Naive thymus-derived CD4-positive, alpha-beta T cell (primary cell): ENCODE results near the gene MYO19. TPM values are rescaled to one million over a fixed set of nuclear protein-coding genes. Genes with fewer than 3 reads are reported as not detected.
A peak's percentile ranks its signal among the peaks of the same experiment; 100 is the strongest.

Experiments
- ATAC-seq: fragments of 150-1000 bp; cut with Tn5 transposase; 2 replicates; pipeline ENCODE4 v1.10.0; 2021; ENCODE audit warnings: mild to moderate bottlenecking, moderate library complexity
- CTCF ChIA-PET: fragments of 350-600 bp; sonication (Branson Sonifier 250); formaldehyde crosslinking; loops from one replicate; lab custom pipeline; 2021; ENCODE audit warnings: antibody characterized with exemption; lab: Charles Lee
- POLR2A ChIA-PET: fragments of 350-600 bp; sonication (Branson Sonifier 250); formaldehyde crosslinking; loops from one replicate; lab custom pipeline; 2021; ENCODE audit warnings: antibody characterized with exemption, inconsistent platforms; lab: Charles Lee
- DNase-seq, 9 donors: peaks; one replicate each; pipeline versions ENCODE4 v3.0.0 to v3.0.0-alpha.2; 2020 to 2022; ENCODE audit warnings: mixed read lengths in 1 of 9
- H3K27ac ChIP-seq: one replicate; pipeline ENCODE4 v1.7.0; 2013; ENCODE audit warnings: mild to moderate bottlenecking, low read depth, low read length, moderate library complexity
- H3K27me3 ChIP-seq, 2 donors: one replicate each; pipeline ENCODE4 v1.7.0; 2013; ENCODE audit warnings: low read length in 2 of 2, mild to moderate bottlenecking in 2 of 2, moderate library complexity in 2 of 2; ENCODE audit not compliant: control insufficient read depth in 2 of 2, insufficient read depth in 2 of 2
- H3K36me3 ChIP-seq, 3 experiments: 1 replicate in 2 of 3; 2 replicates in 1 of 3; pipeline ENCODE4 v1.7.0; 2013; ENCODE audit warnings: low read length in 3 of 3, mild to moderate bottlenecking in 3 of 3, moderate library complexity in 1 of 3; ENCODE audit not compliant: insufficient read depth in 3 of 3, control insufficient read depth in 2 of 3
- H3K4me1 ChIP-seq, 2 donors: one replicate each; pipeline ENCODE4 v1.7.0; 2013; ENCODE audit warnings: low read length in 2 of 2, mild to moderate bottlenecking in 2 of 2, moderate library complexity in 1 of 2; ENCODE audit not compliant: control insufficient read depth in 2 of 2, insufficient read depth in 2 of 2
- H3K4me3 ChIP-seq: 2 replicates; pipeline ENCODE4 v1.7.0; 2013; ENCODE audit warnings: mild to moderate bottlenecking, low read length
- H3K9me3 ChIP-seq, 3 experiments: 1 replicate in 2 of 3; 2 replicates in 1 of 3; pipeline ENCODE4 v1.7.0; 2013; ENCODE audit warnings: low read length in 3 of 3; ENCODE audit not compliant: control insufficient read depth in 2 of 3
- H3K27ac Mint-ChIP-seq, 9 donors: one replicate each; pipeline ENCODE4 v1.8.0; 2020 to 2022; ENCODE audit warnings: mixed read lengths in 9 of 9, mild to moderate bottlenecking in 8 of 9, moderate library complexity in 5 of 9, inconsistent platforms in 2 of 9
- H3K27me3 Mint-ChIP-seq, 5 donors: one replicate each; pipeline ENCODE4 v1.8.0; 2021 to 2022; ENCODE audit warnings: mixed read lengths in 5 of 5, mild to moderate bottlenecking in 1 of 5
- H3K36me3 Mint-ChIP-seq, 5 donors: one replicate each; pipeline ENCODE4 v1.8.0; 2020 to 2022; ENCODE audit warnings: mixed read lengths in 5 of 5, mild to moderate bottlenecking in 3 of 5, inconsistent platforms in 1 of 5
- H3K4me1 Mint-ChIP-seq, 7 donors: one replicate each; pipeline ENCODE4 v1.8.0; 2020 to 2022; ENCODE audit warnings: mixed read lengths in 7 of 7, mild to moderate bottlenecking in 3 of 7, inconsistent platforms in 1 of 7
- H3K4me3 Mint-ChIP-seq, 10 donors: one replicate each; pipeline ENCODE4 v1.8.0; 2020 to 2022; ENCODE audit warnings: mild to moderate bottlenecking in 10 of 10, mixed read lengths in 10 of 10, moderate library complexity in 6 of 10, inconsistent platforms in 2 of 10
- H3K9me3 Mint-ChIP-seq, 11 donors: one replicate each; pipeline ENCODE4 v1.8.0; 2020 to 2022; ENCODE audit warnings: mixed read lengths in 11 of 11, mild to moderate bottlenecking in 4 of 11, inconsistent platforms in 1 of 11, moderate library complexity in 1 of 11
- intact Hi-C, 2 donors: fragments of 100-400 bp; cut with micrococcal nuclease; formaldehyde crosslinking; loops; one replicate each; pipeline ENCODE4 v1.15.1; 2023
- polyA plus RNA-seq, 2 donors: library from polyadenylated mRNA; unstranded; fragments of 300-500 nt; fragmentation: Illumina TruSeq; gene quantifications; one replicate each; pipeline ENCODE4 v1.2.3, GENCODE V29; 2021
- total RNA-seq, 6 experiments: library from RNA in 5 of 6; stranded (reverse) in 5 of 6; gene quantifications; 1 replicate in 5 of 6; 2 replicates in 1 of 6; pipeline ENCODE4 v1.2.3 and lab custom pipeline; 2021 to 2026

The MYO19 gene
- total and polyA plus RNA-seq, 7 experiments from 2014 or later, result 4.9 to 114 (median 67.9) TPM

DNA sequence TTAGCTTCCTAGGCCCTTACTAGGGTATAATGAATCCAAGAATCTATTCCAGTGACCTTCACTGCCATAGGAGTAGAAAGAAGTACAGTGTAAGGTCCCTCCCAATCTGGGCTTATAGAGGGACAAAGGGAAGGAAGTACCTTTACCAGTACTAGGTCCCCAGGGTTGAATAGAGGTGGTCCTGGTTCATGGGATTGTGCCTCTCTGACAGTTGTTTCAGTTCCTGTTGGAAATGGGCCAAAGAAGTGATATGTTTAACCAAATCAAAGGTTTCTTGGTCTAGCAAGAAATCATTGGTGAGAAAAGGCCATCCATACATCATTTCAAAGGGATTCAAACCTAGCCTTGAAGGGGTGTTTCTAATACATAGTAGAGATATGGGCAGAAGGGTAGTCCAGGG, 64.2 kb downstream of the MYO19 start:
- Mint-ChIP-seq H3K27ac (no peak overlapping the region), H3K27me3 (peaks cover 31 to 37% (median 34%) of the 10 kb centered on the region in 5 donors), H3K9me3 (peaks cover 0 to 1% (median 0%) of the 10 kb centered on the region in 11 donors), H3K4me3 (no peak overlapping the region), H3K36me3 (peaks cover 0 to 3% (median 0%) of the 10 kb centered on the region in 5 donors), H3K4me1 (no peaks in the 10 kb centered on the region)
- intact Hi-C loops, result no loop called here
- Histone ChIP-seq H3K9me3 (no peaks in the 10 kb centered on the region), H3K36me3 (no peaks in the 10 kb centered on the region), H3K4me3 (no peak overlapping the region), H3K27ac (no peak overlapping the region), H3K27me3 (no peaks in the 10 kb centered on the region), H3K4me1 (no peaks in the 10 kb centered on the region)
- ChIA-PET POLR2A (no interaction called here), CTCF (no interaction called here)
- no peak for ATAC-seq
- no peak for DNase-seq

DNA sequence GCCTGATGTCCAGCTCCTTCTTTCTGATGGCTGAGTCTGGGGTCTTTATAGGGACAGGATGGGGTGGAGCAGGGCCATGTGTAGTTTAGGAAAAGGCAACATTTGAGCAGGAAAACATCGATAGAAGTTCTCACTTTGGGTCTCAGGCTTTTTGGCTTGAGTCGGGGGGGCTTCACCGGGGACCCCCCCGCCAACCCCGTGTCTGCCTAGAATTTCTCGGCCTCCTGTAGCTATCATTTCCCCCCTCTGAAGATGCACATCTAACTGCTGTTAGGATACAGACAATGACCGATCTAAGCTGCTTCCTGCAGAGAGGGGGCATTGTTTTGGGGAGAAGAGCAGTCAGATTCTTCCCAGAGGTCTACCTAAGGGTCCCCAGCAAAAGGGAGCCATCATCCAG, 64.9 kb downstream of the MYO19 start:
- POLR2A ChIA-PET, result no interaction called here
- Histone ChIP-seq H3K27ac (no peak overlapping the region), H3K9me3 (no peaks in the 10 kb centered on the region), H3K4me3 (no peak overlapping the region), H3K4me1 (no peaks in the 10 kb centered on the region), H3K27me3 (no peaks in the 10 kb centered on the region), H3K36me3 (no peaks in the 10 kb centered on the region)
- Mint-ChIP-seq H3K27me3 (peaks cover 33 to 44% (median 40%) of the 10 kb centered on the region in 5 donors), H3K4me1 (no peaks in the 10 kb centered on the region), H3K36me3 (peaks cover 0 to 5% (median 0%) of the 10 kb centered on the region in 5 donors), H3K4me3 (no peak overlapping the region), H3K9me3 (peaks cover 0 to 1% (median 0%) of the 10 kb centered on the region in 11 donors), H3K27ac (no peak overlapping the region)
- no peak for ATAC-seq
- DNase-seq, result no peak
- intact Hi-C loops, result no loop called here
- CTCF ChIA-PET, result no interaction called here

DNA sequence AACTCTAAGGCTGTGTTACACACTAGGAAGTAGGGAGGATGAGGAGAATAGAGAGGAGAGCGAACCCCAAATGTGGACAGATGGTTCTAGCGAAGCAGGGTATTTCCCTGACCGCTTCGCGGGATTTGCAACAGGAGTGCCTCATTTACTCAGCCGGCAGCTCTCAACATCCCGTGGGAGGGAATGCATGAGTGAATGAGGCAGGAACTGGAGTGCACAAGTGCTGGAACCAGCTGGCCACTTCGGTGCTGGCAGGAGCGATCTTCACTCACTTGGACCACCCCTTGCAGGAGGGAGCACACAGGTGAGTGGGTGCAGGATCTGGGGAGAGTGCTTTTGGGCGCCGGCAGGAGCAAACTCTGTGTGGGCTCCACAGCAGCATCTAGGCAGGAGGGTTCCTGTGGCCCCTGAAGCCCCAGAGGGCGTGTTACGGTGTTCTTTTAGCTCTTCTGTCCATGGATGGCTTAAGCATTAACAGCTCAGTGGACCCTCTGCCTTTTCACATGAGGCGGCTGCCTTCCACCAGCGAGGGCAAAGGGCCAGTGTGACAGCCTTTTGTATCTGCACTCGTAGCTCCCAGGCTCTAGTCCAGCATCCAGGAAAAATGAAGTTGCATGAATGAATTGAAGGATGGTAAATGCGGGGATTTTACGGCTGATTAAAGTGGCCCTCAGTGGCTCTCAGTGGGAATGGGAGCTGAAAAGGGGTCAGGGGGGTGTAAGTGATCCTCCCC, 65.6 kb downstream of the MYO19 start:
- peaks cover 0 to 5% (median 0%) of the 10 kb centered on the region in 5 donors for H3K36me3 Mint-ChIP-seq
- CTCF ChIA-PET, result no interaction called here

GRCh38 chr17:36464765-36465088, 69.9 kb downstream of the MYO19 start:
- CTCF ChIA-PET, result no interaction called here
- POLR2A ChIA-PET, result no interaction called here
- Histone ChIP-seq H3K36me3 (no peaks in the 10 kb centered on the region), H3K27me3 (peaks cover 0 to 4% of the 10 kb centered on the region in 2 donors), H3K4me3 (no peak overlapping the region), H3K9me3 (no peaks in the 10 kb centered on the region), H3K4me1 (no peaks in the 10 kb centered on the region), H3K27ac (no peak overlapping the region)
- Mint-ChIP-seq H3K4me1 (no peaks in the 10 kb centered on the region), H3K36me3 (peaks cover 0 to 5% (median 0%) of the 10 kb centered on the region in 5 donors), H3K27me3 (peaks cover 44 to 76% (median 67%) of the 10 kb centered on the region in 5 donors), H3K4me3 (no peak overlapping the region), H3K9me3 (peaks cover 0 to 4% (median 0%) of the 10 kb centered on the region in 11 donors), H3K27ac (no peak overlapping the region)
- DNase-seq (no peak), ATAC-seq (no peak)
- intact Hi-C loops, result no loop called here

More for the DNA sequence above, 65.6 kb downstream of the MYO19 start:
- DNase-seq (no peak), ATAC-seq (no peak)
- Histone ChIP-seq H3K9me3 (no peaks in the 10 kb centered on the region), H3K4me1 (no peaks in the 10 kb centered on the region), H3K27me3 (no peaks in the 10 kb centered on the region), H3K27ac (no peak overlapping the region), H3K36me3 (no peaks in the 10 kb centered on the region), H3K4me3 (no peak overlapping the region)
- intact Hi-C loops, result no loop called here
- Mint-ChIP-seq H3K27ac (no peak overlapping the region), H3K4me3 (no peak overlapping the region), H3K9me3 (peaks cover 0 to 1% (median 0%) of the 10 kb centered on the region in 11 donors), H3K27me3 (peaks cover 30 to 44% (median 37%) of the 10 kb centered on the region in 5 donors), H3K4me1 (no peaks in the 10 kb centered on the region)
- POLR2A ChIA-PET, result no interaction called here

DNA sequence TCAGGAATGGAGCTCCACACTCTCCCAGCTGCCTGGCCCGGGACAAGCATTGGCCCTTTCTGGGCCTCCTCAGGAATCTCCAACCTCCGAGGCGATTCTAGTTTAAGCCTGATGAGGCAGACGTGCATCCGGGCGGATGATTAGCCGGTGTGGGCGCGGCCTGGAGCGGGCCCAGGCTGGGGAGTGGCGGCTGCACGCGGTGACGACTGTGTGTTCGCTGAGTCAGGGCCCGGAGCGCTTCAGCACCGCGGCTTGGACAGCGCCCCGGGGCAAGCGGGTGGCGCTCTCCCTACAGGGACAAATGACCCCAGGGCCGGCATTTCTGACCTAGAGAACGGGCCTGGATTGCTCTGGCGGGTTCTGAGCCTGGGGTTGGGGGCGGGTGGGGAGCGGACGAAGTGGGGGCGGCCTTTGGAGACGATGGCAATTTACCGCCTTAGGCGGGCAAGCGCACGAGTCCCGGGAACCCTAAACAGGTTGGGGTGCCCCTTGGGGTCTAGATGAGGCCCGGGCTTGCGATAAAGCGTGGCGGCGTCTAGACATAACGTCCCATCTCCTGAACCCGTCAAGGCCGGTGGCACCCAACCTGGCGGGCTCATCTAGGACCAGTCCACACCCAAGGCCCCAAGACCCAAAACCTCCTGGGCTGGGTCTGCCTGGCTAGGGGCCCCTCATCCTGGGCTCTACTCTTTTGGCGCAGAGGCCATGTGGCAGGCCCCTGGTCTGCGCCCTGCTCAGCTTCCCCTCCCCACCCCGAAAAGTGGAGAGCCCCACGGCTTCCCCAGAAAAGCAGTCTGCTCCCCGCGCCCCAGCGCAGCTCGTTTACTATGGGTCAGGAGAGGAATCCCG, 70.5 kb downstream of the MYO19 start:
- Histone ChIP-seq H3K36me3 (no peaks in the 10 kb centered on the region), H3K27me3 (peaks cover 0 to 4% of the 10 kb centered on the region in 2 donors), H3K4me1 (no peaks in the 10 kb centered on the region), H3K27ac (no peak overlapping the region), H3K9me3 (no peaks in the 10 kb centered on the region), H3K4me3 (no peak overlapping the region)
- intact Hi-C loops, result no loop called here
- ChIA-PET POLR2A (no interaction called here), CTCF (no interaction called here)
- H3K27ac Mint-ChIP-seq, result no peak overlapping the region
- DNase-seq (peak in 6 of 9 donors; percentile 15 to 75 (median 29)), ATAC-seq (peak; percentile 79)
- H3K4me3 Mint-ChIP-seq, result no peak overlapping the region
- H3K9me3 Mint-ChIP-seq, result peaks cover 0 to 4% (median 0%) of the 10 kb centered on the region in 11 donors
- H3K36me3 Mint-ChIP-seq, result peaks cover 0 to 5% (median 0%) of the 10 kb centered on the region in 5 donors
- peaks cover 44 to 76% (median 67%) of the 10 kb centered on the region in 5 donors for H3K27me3 Mint-ChIP-seq
- no peaks in the 10 kb centered on the region for H3K4me1 Mint-ChIP-seq

- Mint-ChIP-seq H3K27ac (no peak overlapping the region), H3K4me1 (no peaks in the 10 kb centered on the region), H3K4me3 (no peak overlapping the region), H3K9me3 (peaks cover 0 to 4% (median 0%) of the 10 kb centered on the region in 11 donors), H3K27me3 (peaks cover 33 to 52% (median 46%) of the 10 kb centered on the region in 5 donors), H3K36me3 (peaks cover 0 to 5% (median 0%) of the 10 kb centered on the region in 5 donors)
- Histone ChIP-seq H3K4me3 (no peak overlapping the region), H3K4me1 (no peaks in the 10 kb centered on the region), H3K27ac (no peak overlapping the region), H3K36me3 (no peaks in the 10 kb centered on the region), H3K27me3 (peaks cover 0 to 4% of the 10 kb centered on the region in 2 donors), H3K9me3 (no peaks in the 10 kb centered on the region)
- ATAC-seq (no peak), DNase-seq (no peak)
- intact Hi-C loops, result no loop called here
- ChIA-PET CTCF (no interaction called here), POLR2A (no interaction called here)
Observed at GRCh38 chr17:36461330-36462110, 73.1 kb downstream of the MYO19 start.
